Measurements from ENCODE around the gene SCN7A.

SCN7A gene

DNA sequence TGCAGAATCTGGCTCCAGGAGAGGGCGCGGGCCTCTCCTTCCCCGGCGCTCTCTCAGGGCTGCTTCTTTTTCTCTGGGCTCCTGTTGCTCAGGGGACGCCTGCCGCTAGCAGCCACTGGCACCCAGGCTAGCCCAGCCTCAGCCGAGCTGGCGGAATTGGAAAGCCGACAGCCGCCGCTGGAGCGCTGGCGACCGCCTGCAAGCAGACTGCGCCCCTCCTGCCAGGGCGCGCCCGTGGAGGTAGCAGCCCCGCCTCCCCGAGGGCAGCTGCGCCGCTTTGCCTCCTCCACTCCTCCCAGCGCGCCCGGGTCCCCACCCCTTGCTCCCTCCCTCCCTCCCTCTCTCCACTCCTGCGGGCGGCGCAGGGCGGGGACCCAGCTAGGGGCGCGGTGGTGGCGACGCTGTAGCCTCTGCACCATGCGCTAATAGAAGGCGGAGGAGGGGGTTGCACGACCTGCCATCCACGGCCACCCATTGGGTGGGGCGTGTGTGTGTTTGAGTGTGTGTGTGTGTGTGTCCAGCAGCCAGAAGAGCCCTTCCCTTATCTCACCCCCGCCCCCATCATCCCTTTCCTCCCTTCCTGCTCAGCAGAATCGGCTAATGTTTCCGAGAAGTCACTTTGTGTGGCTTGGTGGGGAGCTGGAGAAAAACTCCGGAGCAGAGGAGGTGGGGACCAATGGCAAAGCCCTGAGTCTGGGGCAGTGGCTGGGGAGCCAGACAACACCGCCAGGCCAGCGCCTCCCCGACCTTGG lies 118.1 kb downstream of the SCN7A start, which contains the start of gene SCN9A:
SCN9A (minus strand) TSS at position 209 of the 752 bp plus-strand sequence. CDS start 64,188 bp downstream, outside the sequence.
- TF ChIP-seq, protein P1, sequence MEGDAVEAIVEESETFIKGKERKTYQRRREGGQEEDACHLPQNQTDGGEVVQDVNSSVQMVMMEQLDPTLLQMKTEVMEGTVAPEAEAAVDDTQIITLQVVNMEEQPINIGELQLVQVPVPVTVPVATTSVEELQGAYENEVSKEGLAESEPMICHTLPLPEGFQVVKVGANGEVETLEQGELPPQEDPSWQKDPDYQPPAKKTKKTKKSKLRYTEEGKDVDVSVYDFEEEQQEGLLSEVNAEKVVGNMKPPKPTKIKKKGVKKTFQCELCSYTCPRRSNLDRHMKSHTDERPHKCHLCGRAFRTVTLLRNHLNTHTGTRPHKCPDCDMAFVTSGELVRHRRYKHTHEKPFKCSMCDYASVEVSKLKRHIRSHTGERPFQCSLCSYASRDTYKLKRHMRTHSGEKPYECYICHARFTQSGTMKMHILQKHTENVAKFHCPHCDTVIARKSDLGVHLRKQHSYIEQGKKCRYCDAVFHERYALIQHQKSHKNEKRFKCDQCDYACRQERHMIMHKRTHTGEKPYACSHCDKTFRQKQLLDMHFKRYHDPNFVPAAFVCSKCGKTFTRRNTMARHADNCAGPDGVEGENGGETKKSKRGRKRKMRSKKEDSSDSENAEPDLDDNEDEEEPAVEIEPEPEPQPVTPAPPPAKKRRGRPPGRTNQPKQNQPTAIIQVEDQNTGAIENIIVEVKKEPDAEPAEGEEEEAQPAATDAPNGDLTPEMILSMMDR (IDR thresholded peaks at IDR 0.05), result no peak

DNA sequence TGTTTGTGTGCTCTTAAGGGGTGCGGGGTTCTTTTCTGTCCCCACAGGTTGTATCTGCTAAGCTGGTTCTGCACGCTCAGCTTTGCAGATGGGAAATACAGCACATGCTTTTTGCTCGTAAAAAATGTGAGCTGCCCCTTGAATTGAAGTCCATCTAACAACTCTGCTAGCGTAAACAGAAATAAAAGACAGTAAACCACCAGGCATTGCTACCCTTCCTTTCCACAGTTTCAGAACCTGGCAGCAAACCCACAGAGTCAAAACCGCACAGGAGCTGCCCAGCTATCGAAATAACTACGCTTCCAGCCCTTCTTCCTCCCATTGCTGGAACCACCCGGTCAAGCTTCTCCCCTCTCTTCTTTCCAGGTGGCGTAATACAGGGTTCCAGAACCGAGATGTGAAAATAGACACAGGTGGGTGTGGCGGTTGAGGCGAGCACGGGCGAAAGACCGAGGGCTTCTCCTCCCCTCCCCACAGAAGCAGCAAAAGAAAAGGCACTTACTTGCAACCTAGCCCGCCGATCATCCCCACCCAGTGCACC lies 118.8 kb downstream of the SCN7A start:
- TF ChIP-seq, protein P1 (IDR thresholded peaks at IDR 0.05), result no peak

DNA sequence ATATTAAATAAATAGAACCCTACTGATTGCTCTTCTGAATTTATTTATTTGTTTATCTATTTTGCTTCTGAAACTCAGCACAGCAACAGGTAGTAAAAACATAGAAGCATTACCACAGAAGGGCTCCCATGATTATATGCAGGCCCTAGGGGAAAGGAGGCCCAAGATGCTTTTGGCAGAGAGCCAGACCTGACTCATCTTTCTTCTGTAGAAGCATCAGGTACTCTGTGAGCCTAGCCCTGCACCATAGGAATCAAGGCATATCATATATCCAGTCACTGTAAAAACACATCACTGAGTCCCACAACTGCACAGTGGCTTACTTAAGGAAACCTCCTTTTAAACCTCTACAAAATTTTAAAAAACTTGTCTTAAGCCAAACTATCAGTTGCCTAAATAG lies 120.1 kb downstream of the SCN7A start:
- TF ChIP-seq, protein P1 (IDR thresholded peaks at IDR 0.05), result no peak

DNA sequence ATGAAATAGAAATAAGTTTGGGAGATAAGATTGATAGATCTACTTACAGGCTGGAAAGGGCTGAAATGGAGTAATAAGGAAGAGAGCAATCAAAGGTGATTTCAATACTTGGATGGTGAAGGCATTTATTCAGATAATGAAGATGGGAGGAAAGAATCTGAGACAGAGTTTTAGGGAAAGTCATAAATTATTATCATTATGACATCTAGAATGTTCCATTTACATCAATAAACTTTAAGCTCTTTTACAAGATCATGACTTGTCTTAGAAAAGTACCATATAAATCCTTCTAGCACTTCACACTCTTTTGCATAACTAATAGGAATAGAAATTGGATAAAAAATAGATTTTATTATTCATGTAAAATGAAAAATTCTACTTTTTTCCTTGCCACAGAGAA lies 120.5 kb downstream of the SCN7A start:
- TF ChIP-seq, protein P1 (IDR thresholded peaks at IDR 0.05), result no peak

DNA sequence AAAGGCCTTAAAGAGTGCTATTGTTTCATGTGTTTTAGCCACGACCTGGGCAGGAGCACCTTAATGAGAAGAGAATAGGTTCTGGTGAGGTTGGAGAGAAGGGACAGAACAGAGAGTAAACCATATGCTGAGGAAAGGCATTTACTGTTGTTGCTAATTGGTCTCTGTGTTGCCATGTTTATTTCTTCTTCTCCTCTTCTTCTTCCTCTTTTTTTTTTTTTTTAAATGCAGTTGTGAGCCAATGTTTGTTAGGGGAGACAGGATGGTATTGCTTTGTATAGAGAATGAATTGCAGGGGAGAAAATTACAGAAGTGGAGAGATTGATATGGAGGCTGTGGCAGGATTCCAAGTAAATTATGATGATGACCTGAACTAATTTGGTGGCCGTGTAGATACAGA lies 120.9 kb downstream of the SCN7A start:
- TF ChIP-seq, protein P1 (IDR thresholded peaks at IDR 0.05), result no peak

DNA sequence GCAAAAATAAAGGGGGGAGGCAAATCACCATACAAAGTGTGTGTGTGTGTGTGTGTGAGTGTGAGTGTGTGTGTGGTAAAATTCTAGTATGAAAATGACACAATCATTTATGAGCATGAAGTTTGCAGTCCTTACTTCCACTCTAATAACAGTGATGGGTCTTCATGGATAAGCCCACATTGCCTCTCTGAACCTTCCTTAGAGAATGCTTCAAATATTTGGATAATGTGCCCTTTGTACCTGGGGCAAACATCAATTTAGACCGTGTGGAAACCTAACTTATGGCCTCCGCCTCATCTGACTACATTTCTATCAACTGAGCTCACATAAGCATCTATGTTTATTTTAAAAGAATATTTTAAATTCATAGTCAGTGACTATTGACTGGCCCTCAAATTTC lies 122.0 kb downstream of the SCN7A start:
- TF ChIP-seq, protein P1 (IDR thresholded peaks at IDR 0.05), result no peak

DNA sequence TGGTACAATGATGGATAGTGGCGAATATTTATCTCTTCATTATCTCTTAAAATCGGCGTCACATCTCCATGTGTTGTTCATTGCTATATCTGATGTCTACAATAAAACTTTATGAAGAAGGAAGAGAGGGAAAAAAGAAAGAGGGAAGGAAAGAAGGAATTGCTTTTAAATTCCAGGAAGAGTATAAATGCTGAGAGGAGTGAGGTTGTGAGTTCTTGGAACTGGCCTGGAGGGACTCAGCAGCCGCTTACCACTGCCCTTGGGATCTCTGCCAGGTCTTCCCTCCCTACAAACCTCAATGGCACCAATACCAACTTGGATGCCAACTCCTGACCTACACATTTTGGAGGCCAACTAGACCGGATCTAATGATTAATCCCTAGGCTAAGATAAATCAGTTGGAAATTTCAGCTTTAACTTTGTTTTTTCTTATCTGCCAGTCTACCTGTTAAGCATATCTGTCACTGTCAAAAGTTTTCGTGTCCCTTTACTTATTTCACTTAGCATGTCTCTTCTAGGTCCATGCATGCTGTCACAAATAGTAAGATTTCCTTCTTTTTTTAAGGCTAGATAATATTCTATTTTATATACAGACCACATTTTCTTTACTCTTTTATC lies 128.1 kb downstream of the SCN7A start:
- TF ChIP-seq, protein P1 (IDR thresholded peaks at IDR 0.05), result no peak
